ENCODE measurements around the gene IQGAP2. TPM values are rescaled to one million over a fixed set of nuclear protein-coding genes. Genes with fewer than 3 reads are reported as not detected.

Gene IQGAP2
- total and polyA plus RNA-seq, 9 of the 15 experiments (the other 6 are each of a cell fraction or from before 2014, with no cell fraction given) = 8.7 to 23.2 (median 17.4) TPM

GRCh38 chr5:76542887-76543690 is 140.0 kb downstream of the IQGAP2 start (continued):
- TF ChIP-seq, protein P1, sequence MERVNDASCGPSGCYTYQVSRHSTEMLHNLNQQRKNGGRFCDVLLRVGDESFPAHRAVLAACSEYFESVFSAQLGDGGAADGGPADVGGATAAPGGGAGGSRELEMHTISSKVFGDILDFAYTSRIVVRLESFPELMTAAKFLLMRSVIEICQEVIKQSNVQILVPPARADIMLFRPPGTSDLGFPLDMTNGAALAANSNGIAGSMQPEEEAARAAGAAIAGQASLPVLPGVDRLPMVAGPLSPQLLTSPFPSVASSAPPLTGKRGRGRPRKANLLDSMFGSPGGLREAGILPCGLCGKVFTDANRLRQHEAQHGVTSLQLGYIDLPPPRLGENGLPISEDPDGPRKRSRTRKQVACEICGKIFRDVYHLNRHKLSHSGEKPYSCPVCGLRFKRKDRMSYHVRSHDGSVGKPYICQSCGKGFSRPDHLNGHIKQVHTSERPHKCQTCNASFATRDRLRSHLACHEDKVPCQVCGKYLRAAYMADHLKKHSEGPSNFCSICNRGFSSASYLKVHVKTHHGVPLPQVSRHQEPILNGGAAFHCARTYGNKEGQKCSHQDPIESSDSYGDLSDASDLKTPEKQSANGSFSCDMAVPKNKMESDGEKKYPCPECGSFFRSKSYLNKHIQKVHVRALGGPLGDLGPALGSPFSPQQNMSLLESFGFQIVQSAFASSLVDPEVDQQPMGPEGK (CRISPR knock-in tag; IDR thresholded peaks at IDR 0.05; ENCODE audit: borderline replicate concordance) = no peak
- TF ChIP-seq TSC22D4 (tag; IDR thresholded peaks at IDR 0.05) (no peak), NFIX (CRISPR knock-in tag; IDR thresholded peaks at IDR 0.05; ENCODE audit: low read depth) (no peak), CBX3 (IDR thresholded peaks at IDR 0.05; ENCODE audit: borderline replicate concordance in 1 of 2, low read length in 2 of 2) (no peak), MGA (IDR thresholded peaks at IDR 0.05) (no peak), HES1 (IDR thresholded peaks at IDR 0.05; ENCODE audit: low read depth) (no peak), PTBP1 (IDR thresholded peaks at IDR 0.05; ENCODE audit: low read depth, low read length) (no peak), LEF1 (IDR thresholded peaks at IDR 0.05) (peak; percentile 66), ZFP30 (CRISPR knock-in tag; IDR thresholded peaks at IDR 0.05; ENCODE audit: borderline replicate concordance) (no peak), NFYB (IDR thresholded peaks at IDR 0.05; ENCODE audit: extremely low read depth, insufficient read length) (no peak), MAX (CRISPR knock-in tag; IDR thresholded peaks at IDR 0.05) (no peak)
